Stimulated activated CD8-positive, alpha-beta memory T cell treated with anti-CD3 and anti-CD28 coated beads, Interleukin-2, amount 100 ng/mL, for 1 hour (primary cell): ENCODE measurements around the gene TMEM154.

Experiments
- DNase-seq, 2 donors: peaks; one replicate each; pipeline ENCODE4 v3.0.0-alpha.2; 2020; ENCODE audit warnings: low read depth in 2 of 2

The TMEM154 gene

DNA sequence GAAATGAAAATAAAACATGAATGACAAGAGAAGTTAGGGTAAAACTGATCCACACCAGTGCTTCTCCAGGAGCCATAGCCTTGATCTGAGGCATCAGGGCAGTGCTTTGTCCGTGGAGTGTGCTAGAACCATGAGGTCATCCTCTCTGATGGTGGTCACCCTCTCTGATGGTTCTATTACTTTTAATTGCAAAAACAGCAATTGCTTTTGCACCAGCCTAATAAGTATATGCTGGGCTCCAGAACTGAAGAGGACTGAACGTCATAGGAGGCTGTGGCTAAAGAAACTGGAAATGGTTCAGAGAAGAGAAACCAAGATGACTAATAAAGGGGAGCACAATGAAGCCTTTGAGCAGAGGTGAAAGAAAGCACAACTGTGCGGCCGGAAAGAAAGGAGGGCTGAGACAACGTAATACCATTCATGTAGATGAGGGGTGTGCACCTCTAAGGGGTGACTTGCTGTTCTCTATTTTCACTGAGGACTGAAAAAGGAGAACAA is 17.0 kb upstream of the TMEM154 start:
- DNase-seq: peak in 1 of 2 donors; percentile 4

DNA sequence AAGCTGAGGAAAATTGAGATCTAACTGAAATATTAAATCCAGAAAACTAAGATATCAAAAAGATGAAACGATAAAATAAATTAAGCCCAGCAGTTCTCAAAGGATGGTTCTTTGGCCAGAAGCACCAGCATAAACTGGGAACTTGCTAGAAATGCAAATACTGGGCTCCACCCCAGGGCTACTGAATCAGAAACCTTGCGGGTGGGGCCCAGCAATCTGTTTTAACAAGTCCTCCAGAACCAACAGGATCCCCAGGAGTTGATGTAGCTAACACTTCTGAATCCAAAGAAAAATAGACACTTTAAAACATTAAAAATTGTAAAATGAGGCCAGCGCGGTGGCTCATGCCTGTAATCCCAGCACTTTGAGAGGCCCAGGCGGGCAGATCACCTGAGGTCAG is 14.1 kb upstream of the TMEM154 start:
- DNase-seq: no peak

DNA sequence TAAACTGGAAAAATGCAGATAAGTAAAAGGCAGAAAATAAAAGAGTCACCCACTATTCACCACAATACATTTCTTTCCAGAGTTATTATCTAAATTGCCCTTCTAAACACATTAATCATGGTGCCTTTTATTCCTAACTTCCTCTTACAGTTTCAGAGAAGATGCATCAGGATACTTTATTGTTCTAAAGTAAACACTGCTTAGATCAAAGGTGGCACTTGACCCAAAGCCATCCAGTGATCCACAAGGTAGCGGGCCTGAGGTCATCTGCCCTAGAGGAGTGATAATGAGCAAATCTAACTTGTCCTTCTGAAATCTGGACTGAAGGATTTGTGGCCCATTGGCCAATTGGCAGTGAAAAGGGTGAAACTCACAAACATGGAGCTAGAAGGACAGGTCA is 12.0 kb upstream of the TMEM154 start:
- no peak for DNase-seq

DNA sequence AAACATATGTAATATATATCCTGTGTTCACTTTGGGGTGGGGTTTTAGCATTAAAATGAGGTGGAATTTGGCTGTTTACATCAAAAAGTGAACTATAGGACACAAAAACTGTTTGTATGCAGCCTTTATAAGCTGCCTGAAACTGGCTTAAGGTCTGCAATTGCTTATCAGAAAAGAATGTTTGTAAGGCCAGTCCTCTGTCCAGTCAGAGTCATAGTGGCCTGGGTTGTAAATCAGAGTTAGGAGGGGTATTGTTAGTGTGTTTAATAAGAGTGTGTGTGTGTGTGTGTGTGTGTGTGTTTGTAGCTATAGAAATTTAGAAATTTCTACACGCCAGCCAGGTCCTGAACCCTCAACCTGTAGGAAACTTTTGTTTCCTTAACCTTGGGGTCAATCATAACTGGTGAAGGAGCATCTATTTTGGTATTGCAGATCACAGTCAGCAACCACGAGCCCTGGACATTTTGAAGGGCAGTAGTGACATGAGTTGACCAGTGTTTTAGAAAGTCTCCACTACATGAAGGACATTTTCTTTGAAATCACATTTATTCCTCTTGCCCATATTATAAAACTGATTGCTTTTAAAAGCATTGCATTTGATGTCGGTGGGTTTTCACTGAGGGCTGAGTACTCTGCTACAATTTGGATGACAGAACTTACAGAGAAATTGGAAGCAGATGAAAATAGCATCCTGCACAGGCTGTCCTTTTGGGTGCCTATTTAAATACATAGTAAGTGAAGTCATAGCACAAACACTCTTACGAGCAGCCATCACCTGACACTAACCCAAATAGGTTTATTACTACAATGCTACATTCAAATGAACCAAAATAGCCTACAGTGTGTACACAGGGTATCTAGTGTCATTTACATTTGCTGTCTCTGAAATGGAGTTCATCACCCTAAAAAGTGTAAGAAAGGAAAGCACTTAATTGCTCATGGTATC is 11.2 kb upstream of the TMEM154 start:
- DNase-seq: no peak

DNA sequence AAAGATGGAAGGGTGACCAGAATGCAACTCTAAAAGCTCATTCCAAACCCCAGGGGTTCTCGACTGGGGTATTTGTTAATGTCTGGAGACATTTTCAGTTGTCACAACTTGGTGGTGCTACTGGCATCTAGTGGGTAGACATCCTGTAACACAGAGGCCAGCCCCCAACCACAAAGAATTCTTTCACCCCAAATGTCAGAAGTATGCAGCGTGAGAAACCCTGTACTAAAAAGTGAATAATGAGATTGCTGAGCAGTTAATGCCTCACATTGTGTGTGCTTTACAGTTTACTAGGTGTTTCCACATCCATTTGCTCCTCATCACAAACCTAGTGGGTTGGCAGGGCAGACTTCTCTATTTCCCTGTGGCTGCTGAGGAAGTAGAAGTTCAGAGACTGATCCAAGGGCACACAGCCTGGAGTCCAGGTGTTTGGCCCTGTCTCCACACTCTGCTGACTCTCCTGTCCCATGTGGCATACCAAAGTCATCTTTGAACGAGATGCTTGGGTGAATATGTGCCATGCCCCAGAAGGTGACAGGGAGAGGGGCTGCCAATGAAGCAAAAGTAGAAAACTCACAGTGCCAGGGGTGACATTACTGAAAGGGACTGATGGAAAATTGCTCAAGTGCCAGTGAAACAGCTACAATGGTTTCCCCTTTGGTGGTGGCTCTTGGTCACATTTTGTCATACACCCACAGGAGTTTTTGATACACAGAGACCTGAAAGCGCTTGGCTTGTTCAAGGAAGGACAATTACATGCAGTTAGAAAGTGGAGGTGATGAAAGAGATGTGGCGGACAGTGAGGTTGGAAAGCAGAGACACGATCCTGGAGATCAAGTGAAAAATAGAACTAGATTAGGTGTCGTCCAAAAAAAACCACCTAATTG is 10.1 kb upstream of the TMEM154 start:
- DNase-seq: no peak

DNA sequence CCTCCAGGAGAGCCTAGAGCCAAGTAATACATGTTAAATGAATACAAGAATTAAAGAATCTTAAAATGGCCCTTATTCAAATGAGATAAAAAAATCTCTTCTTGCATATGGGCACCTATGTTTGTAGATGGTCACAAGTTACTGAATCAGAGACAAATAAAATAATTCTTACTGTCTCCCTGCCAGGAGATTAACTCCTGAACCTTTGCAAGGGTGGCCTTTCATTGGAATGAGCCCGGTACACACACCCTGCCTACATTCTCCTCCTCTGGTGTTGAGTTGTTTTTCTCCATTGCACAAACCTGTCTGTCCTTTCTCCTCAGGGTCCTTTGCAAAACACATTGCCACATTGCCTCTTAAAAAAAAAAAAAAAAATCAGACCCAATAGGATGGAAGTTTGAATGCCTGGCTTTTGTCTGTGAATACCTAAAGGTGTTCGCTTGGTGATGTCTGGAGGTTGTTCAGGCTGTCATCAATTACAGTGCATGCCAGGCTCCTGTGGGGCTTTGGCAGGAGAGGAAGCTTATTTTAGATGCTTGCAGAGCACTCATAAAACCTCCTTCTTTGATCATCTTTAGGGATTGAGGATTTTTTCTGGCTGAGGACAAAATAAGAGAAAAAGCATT is 8.3 kb upstream of the TMEM154 start:
- no peak for DNase-seq

DNA sequence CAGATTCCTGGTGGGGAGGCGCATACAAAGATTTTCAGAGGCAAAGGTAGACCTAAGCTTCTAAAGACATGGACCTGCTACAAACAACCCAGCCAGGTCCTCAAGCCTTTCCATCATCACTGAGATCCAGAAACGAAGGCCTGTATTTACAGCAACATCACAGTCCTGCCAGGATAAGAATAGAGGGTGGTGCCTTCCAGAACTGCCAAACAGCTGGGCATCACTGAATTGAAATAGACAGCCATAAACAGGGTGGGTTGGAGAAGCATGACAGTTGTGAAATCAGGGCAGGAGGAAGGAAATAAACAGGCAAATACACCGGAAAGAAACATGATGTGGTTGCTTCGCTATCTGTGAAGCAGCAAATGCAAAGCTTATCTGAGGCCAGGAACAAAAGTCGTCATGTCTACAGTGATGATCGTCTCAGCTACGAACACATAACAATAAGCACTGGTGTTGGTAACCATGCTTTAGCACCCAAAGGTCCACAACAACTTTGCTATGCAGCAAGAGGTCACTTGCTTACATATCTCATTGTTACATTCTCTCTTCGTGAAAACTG is 6.7 kb upstream of the TMEM154 start:
- no peak for DNase-seq

DNA sequence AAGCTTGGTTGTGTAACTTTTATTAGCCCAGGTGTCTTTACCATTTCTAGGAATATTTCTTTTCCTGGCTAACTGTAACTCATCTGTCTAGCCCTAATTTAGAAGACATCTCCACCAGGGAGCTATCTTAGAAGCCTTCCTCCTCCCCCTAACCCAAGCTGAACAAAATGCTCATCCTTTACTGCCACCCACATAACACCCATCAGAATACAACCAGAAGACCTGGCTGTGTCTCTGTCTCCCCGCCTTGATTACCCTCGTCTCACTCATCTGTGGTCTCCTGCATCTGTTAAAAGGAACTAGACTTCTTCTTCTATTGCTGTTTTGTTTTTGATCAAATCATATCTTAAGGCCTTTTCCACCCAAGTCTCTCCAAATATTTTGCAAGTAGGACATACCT is 4.8 kb upstream of the TMEM154 start:
- no peak for DNase-seq

DNA sequence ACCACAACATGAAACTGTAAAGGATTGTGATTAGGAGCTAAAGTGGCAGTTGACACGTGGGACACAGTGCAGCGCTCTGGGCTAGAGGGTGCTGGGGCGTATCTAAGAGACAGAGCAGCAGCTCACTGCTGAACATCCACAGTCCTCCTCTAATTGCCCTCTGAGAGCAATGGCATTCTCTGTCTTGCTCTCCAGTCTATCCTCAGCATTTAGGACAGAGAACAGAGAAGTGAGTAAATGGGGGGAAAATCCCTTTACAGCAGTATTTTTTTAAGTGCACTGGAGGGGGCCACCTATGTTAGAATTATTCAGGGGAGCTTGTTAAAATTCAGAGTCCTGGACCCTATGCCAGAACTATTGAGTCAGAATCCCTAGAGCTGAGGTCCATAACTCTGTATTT is 4.2 kb upstream of the TMEM154 start:
- DNase-seq: no peak

DNA sequence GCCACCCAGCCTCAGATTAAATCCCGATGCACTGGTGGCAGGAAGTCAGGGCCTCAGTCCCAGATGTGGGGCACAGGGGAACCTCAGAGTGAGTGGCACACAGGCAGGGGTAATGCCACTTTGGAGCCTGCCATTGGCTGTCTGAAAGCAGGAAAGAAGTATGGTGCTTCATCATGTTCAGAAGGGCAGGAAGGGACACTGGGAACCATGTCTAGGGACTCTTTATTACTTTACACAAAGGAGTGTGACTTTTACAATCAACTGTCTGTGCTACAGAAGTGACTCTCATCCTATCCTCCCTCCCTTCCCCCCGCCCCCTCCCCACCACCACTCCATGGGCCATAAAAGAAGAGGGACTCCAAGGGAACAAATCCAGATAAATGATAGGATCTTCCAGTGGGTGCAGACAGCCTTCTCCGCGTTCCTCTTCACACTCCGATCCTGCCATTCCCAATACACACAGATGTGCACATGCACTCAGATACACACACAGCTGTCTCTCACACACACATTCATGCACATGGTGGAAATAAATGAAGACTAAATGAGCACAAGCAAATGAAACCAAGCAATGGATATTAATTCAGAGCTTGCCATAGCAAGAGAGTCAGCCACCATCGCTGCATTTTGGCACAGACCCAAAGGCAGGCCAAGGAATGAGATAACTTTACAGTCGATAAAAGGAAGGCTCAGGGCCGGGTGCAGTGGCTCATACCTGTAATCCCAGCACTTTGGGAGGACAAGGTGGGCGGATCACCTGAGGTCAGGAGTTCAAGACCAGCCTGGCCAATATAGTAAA is 2.5 kb upstream of the TMEM154 start:
- DNase-seq: no peak

DNA sequence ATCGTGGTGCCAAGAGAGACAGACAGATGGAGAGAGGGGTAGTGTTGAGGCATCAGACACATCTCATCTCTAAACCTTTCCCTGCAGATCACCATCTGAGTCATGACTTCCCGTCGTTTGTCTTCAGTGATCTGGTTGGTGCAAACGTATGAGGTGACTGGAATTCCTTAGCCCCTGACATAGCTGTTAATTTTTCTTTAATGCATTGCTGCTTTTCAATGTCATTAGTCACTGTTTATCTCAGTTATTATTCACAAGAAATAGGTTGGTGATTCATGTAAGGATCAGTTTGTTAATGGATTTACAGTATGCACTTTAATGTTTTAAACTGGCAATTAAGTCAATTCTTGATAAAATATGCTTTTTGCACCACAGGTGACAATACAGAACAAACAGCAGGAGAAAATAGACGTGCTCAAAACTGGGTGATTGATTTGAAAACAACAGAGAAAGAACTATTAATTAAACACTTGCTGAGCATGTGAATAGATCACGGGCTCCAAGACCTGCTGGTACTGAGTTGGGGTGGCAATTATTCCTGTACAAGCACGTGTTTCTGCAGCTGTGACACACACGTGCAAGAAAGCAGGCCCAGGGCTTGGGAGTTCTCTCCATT is 1.3 kb upstream of the TMEM154 start:
- no peak for DNase-seq

DNA sequence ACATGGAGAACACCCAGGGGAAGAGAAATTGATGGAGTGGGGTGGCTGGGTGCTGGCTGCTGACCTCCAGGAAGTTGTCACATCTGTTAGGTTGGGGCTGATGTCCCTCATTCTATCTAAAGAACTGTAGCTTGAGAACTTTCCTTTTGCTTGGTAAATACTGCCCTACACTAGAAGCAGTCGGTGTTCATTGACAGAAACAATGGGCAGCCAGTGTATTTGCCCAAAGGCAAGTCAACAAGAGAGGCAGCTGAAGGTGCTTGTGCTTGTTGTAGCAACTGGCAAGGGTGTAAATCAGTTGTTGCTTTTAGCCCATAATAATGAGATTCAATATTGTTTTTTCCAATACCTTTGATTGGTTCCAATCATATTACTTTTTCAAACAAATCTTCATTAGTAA is 956 bp downstream of the TMEM154 start:
- no peak for DNase-seq

DNA sequence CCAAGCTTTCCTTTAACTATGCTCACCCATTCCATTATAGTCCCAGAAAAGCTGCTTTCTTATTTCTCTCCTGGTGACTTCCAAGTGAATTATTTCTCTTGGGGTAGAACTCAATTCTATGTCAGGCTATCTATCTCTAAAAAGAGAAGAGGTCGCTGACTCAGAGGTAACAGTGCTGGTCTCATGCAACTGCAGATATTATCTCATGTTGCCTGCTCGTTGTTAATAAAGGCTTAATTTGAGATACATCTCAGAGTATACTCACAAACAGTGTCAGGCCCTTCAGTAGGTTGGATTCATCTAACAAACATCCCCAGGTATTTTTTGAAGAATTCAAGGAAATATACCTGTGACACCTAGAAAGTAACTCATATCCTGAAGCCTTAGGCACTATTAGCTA is 2.7 kb downstream of the TMEM154 start:
- DNase-seq: no peak

DNA sequence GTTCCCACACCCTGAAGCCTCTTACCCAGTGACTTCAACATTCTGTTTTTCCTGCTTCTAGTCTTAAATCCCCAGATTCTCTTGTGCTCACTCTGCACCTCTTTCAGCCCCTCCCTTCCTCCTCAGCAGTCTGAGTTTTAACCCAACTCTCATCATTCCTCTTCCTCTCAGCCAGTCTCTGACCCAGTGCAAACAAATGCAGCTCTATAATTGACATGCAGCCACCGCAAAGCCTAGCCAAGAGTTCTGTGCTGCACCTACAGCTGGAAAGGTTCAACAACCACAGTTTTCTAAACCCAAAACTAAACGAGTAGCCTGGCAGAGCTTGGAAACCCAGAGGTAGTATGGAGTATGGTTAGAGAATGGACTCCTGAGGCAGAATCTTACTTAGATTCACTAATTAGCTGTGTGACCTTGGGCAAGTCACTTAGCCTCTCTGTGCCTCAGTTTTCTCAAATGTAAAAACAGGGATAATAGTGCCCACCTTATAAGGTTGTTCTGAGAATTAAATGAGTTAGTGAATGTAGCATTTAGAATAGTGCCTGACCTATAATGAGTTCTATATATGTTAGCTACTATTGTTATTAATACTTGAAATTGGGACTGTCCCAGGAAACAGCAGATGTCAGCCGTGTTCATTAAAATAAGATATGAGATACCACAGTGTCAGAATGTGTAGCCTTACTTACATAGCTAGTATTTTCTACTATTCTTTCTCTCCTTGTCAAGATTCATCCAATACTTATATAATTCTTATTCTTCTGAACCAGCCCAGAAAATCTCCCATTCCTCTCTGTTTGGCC is 3.5 kb downstream of the TMEM154 start:
- no peak for DNase-seq

DNA sequence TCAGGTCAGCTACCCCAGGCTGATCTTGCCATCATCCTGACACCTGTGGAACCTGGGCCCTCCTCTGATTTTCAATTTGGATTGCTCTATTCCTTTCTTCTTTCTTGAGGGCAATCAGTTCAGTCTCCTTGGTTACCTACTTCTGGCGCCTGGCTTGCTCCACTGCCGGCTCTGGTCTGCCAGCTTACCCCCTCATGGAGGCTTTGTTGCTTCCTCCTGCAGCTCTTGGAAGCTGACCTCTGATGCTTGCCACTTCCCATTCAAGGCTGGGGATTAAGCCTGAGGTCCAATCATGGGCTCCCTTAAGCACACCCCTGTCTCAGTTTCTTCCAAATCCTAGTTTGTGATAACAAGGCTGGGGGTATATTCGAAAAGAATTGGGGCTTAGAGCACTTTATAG is 5.4 kb downstream of the TMEM154 start:
- no peak for DNase-seq

DNA sequence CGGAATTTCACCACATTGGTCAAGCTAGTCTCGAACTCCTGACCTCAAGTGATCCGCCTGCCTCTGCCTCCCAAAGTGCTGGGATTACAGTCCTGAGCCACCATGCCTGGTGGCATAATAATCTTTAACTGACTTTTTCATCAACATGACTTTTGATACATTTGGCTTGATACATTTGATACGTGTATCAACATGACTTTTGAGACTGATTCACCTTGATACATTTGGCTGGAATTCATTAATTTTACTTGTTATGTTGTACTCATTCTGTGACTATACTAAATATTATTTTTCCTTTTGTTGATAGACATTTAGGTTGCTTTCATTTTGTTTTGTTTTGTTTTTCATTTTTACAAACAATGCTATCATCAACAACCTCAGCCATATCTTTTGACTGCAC is 6.3 kb downstream of the TMEM154 start:
- DNase-seq: no peak

DNA sequence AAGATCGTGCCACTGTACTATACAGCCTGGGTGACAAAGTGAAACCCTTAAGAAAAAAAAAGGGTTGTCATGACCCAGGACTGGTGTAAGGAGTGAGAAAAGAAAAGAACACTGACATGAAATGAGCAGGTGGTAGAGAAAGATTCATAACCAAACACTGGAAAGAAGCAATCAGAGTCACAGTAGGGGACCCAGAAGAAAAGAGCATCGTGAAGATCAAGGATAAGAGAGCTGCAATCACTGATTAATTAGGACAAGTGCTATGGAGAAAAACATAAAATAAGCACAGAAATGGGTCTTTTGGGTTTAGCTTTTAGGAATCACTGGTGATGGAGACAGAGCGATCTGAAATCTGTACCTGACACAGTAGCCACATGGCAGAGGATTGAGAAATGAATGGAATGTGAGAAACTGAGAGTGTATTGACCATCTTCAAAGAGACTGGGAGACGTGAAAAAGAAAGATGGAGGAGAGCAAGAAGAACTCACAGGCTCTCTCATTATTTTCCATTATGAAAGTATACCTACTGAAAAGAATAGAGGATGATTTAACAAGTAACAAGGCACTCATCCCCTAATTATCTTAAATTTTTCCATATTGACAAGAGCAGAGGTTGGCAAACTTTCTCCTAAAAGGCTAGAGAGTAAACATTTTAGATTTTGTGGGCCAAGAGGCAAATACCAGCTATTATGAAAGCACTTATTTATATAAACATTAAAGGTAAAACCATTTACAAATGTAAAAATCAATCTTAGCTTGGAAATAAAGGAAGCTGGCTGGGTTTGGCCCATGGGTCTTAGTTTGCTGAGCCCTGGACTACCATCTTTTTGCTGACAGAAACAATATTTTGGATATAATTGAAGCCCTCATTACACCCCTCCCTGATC is 7.3 kb downstream of the TMEM154 start:
- DNase-seq: no peak

DNA sequence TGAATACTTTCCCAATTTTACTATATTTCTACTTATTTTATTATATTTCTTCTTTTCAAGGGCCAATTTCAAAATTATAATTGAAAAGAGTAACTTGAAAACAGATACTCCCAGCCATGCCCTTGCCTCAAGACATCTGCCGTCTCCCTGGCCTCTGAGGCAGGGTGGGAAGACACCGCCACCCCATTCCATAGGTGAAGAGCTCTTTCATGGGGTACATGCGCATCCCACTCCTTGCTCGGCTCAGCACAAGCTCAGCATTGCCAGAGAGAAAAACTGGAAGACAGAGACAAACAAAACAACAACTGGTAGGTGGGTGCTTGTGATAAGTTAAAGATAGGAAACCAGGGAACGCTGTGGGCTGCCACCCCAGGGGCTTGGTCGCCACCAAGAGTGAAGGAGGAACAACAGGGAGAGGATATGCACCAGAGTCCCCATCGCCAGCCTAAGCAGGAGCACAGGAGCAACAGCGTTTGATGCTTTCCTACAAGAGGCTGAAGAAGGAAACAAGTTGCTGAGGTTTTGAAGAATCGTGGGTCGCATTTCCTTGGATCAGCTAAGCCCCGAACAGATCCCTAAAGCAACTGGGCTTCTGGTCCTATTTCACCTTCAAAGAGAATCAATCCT is 11.3 kb downstream of the TMEM154 start:
- DNase-seq: no peak
